H4 (cell line): ENCODE data around the gene COL27A1. TPM values are rescaled to one million over a fixed set of nuclear protein-coding genes. Genes with fewer than 3 reads are reported as not detected.

Source experiments
- DNase-seq: peaks from one replicate; pipeline ENCODE4 v3.0.0-alpha.2; 2015; ENCODE audit warnings: low spot score
- total RNA-seq: library from RNA; depleted of rRNA; stranded (reverse); fragments of >200 nt; shearing (Covaris generic); gene quantifications from 2 replicates; pipeline ENCODE4 v1.2.3, GENCODE V29; 2014

The COL27A1 gene
- total RNA-seq, 1 experiment from 2014 or later: 2.4 TPM

DNA sequence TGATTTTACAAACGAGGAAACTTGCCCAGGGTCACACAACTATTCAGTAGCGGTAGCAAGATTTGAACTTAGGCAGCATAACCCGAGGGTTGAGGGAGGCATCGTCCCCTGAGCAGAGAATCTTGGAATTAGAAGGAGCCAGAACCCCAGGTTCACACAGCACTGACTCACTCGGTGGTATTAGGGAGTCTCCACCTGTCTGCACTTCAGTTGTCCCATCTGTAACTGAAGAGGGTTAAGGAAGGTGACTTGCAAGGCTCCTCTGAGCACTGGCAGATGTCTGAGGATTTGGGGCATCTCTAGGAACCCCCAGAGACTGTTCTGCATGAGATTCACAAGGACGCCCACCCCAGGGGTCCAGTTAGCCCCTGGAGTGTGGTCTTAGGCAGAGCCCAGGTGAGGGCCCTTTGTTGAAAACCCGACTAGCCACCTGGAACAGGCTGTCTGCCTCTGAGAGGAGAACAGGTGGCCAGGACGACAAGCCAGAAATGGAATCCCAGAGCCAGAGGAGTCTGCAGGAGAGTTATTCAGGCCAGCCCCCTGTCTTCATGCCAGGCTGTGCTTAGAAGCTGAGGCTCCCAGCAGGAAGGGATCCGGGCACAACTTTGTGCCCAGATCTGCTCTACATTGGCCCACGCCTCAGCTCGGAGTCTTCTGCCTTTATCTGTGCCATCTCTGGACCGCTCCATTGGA lies 117.5 kb downstream of the COL27A1 start:
- no peak for DNase-seq

DNA sequence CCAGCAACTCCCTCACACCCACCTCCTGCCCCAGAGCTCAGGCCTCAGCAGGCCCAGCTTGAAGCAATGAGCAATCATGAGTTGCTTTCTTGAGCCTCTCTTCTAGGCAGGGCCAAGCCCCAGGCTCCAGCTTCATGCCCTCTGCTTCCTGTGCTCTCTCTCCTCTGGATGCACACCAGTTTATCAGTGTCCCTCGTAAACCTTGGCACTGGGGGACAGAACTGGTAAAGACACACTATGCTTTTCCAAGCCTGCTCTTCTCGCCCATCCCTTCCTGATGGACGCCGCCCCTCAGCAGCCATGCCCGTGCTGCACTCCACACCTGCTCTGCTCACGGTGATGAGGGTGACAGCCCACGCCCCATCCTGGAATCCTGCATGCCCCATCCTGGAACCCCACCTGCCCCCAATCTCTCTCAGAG lies 118.1 kb downstream of the COL27A1 start:
- no peak for DNase-seq

DNA sequence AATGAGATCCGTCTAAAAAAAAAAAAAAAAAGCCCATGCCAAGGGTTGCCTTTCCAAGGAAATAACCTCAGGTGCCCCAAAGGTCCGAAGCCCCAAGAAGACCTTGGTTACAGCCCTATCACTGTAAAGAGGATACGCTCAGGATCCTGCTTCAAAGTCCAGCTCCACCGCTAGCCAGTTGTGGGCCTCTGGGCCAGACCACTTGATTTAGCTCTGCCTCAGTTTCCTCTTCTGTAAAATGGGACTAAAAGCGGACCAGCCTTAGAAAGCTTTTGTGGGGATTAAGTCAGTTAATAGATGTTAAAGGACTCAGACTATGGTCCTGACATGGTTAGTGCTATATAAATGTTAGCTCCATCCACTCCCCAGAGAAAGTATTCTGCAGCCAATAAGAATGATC lies 118.9 kb downstream of the COL27A1 start:
- no peak for DNase-seq

DNA sequence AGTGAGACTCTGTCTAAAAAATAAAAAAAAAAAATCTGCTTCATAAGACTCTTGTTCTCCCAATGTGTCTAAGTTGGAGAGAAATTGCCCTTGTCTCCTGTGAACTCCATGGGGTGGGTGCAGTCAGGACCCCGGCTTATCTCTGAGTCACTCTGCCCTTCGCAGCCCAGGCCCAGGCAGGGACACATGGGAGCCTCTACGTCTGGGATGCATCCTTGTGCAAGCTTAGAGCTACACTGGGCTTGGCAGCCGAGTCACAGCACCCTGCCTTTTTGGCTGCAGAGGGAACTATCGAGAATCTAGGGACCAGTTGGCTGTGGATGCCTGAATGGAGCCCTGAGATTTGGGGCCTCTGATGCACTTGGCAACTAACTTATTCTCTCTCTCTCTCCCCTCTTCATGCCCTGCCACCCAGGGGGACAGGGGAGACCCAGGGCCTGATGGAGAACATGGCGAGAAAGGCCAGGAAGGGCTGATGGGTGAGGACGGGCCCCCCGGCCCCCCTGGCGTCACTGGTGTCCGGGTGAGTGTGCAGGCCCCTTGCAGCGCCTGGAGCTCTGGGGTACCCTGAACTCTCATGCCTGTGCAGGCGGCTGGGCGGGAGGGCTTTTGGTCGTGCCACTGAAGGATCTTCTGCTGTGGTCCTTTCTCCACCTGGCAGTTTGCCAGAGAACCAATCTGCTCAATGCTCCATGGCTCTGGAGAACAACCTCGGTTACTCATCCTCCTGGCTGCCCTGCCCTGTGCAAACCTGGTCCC lies 120.1 kb downstream of the COL27A1 start:
- DNase-seq: no peak

DNA sequence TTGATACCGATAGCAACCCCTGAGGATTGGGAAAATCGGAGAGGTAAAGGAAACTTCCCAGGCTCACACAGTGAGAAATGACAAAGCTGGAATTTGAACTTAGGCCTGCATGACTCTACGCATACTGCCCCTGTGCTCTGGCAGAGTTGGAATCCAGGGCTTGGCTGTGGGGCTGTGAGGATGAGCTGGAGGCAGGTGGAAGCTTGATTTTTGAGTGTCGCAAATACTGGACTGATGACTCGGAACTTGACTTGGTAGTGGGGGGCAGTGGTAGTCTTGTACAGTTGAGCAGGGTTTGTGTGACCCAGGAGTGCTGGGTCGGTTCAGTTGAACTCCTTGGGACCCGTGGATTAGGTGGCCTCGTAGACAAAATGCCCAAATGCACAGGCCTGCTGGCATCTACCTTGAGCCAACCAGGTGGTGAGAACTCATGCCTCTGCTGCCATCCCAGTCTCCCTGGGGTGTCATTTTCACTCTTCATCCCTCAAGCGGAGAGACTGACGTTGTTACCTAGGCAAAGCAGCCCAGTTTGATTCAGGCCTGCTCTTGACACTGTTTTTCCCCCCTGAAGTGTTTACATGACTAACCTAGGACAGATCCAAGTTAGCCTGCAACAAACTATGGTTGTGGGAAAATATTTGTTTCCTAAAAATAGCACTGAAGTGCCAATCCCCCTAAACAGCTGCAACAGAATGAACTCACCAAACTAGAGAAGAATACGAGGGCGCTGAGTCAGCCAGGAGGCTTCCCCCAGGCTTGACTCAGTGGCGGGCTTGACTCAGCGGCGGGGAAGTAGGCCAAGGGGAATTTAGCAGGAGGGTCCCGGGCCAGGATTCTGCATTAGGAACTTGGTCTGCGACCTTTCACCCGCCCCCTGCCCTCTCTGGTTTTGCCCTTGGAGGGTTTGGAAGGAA lies 121.8 kb downstream of the COL27A1 start:
- peak; percentile 73 for DNase-seq

DNA sequence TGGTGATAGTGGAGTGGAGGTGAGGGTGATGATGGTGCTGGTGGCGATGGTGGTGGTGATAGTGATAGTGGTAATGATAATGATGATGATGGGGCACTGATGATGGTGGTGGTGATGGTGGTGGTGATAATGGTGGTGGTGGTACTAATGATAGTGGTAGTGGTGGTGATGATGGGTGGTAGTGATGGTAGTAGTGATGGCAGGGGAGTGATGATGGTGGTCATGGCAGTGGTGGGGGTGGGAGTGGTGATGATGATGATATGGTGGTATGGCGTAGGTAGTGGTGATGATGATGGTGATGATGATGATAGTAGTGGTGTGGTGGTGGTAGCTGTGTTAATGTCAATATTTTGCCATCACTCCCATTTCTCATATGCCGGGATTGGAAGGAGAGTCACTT lies 123.0 kb downstream of the COL27A1 start:
- no peak for DNase-seq

DNA sequence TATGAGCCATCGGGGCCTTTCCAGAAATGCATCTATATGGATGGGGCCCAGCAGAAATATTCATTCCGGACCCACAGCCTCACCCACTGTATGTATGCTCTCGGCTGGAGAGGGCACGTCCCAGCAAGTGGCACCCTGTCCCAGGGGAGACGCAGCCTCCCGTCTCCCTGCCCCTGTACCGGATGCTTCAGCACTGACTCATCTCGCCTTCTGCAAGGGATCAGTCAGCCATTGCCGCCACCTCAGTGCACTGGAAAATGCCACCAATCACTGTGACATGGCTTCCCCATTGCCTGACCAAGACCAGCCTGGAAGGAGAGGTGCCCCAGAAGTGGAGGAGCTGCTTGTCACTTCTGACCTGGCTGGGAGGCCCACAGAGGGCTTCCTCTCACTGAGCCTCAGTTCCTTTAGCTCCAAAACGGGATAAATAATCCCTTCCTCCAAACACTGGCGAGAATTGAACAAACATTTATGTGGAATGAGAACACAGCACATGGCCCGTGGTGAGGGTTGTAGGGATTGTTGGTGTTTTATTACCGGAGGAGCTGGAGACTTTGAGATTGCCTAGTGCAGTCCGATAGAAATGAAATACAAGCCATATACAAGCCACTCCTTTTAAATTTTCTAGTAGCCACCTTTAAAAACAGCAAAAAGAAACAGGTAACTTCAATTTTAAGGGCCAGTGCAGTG lies 123.7 kb downstream of the COL27A1 start:
- peak; percentile 76 for DNase-seq

DNA sequence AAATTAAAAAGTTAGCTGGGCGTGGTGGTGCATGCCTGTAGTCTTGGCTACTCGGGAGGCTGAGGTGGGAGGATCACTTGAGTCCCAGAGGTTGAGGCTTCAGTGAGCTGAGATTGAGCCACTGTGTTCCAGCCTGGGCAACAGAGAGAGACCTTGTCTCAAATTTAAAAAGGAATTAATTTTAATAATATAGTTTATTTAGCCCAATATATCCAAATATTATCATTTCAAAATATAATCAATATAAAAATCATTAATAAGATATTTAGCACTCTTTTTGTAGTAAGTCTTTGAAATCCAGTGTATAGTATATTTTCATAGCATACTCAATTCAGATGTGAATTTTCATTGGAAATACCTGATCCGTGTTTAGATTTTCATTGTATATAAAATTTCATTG lies 124.4 kb downstream of the COL27A1 start:
- DNase-seq: no peak

DNA sequence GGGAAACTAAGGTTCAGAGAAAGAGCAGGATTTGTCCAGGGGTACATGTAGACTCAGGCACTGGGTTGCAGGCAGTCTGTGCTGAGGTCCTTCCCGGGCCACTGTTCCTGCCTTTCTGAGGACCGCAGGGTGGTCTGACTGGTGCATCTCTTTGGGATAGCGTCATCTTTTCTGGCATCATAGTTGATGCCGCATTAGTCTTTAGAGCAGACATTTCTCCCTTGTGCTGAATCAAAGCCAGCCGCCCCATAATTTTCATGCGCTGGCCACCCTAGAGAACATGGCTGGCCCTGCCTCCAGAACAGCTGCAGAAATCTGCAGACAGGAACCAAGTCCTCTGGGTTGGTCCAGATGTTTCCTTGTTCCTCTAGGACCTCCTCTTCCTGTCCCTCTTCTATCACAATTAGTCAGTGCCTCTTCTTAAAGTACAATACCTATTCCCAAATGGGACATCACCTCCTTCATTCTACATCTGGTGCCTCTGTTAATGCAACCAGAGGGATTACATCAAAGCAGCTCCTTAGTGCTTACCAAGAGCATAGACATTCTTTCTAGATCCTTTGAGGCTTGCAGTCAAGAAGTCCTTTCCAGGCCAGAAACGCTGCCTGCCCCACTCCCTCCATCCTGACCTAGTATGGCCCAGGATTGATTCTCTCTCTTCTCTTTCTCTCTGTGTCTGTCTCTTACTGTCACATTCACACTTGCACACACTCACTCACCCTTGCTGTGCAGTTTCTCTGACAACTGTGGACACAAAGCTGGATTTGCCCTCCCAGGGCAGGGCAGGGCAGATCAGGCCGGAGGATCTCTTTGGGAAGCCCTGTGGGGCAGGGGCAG lies 125.5 kb downstream of the COL27A1 start:
- no peak for DNase-seq

DNA sequence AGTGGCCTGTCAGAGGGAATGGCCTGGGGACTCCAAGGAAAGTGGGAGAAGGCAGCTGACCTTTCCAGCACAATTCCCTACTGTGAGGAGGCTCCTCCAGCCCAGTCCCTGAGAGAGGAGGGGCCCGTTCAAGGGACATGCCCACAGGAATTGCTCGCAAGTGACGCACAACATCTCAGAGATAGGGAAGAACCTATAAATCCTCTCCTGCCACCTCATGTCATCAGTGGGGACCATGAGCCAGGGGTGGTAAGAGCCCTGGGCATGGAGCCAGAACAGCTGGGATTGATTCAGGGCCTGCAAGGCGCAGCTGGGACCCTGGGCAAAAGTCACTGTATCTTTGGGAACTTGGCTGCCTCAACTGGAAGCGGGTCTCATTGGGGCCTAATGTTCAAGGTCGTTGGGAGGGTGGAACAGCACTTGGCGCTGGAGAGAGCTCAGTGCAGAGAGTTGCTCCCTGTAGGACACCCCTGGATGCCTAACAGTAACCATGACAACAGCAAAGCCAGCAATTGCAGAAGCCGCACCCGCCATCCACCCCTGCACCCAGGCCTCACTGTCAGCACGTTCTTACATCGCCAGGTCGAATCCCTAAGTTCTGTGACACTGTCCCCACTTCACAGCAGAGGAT lies 126.3 kb downstream of the COL27A1 start:
- DNase-seq: peak; percentile 54

DNA sequence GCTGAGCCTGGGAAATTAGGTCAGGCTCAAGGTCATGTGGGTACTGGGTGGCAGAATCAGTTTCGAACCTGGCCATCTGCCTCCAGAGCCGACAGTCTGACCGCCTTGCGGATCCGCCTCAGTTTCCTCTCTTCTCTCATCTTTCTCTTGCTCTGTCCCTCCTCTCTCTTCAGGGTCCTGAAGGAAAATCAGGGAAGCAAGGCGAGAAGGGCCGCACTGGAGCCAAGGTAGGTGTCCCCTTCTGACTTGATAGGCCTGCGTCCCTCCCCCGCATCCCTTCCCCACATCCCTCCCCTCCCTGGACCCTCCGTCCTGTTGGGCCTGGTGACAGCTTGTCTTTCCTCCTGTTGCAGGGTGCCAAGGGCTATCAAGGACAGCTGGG lies 126.8 kb downstream of the COL27A1 start:
- DNase-seq: no peak

DNA sequence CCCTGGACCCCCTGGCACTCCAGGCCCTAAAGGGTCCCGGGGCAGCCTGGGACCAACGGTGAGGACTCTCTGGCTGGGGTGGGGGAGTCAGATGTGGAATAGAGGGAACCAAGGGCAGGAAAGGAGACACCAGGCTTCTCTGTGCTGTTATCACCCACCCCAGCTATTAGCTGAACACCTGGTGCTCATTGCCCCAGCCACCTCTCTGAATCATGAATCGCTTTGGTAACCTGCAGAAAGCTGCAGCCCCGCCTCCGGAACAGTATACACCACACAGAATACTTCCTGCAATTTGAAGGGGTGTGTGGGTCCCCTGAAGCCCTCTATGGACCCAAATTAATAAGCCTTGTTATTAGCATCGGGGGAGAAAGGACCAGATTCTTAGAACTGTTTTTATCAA lies 127.2 kb downstream of the COL27A1 start:
- no peak for DNase-seq

DNA sequence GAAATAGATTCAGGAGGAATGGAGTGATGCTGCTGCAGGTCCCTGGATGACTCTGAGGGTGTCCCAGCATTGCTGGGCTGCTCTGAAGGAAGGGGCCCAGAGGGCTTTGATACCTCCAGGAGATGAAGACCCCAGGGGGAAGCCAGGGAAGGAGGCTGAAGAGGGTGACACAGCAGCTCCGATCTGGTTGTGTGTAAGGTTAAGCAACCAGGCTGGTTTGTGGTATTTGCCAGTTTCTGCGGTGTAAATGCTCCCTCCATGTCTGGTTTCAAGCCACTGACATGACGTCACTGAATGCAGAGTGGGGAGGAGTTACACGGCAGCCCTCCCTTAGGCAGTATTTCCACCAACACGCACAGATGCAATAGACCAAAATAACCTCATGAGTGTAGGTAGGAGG lies 127.6 kb downstream of the COL27A1 start:
- peak; percentile 94 for DNase-seq

DNA sequence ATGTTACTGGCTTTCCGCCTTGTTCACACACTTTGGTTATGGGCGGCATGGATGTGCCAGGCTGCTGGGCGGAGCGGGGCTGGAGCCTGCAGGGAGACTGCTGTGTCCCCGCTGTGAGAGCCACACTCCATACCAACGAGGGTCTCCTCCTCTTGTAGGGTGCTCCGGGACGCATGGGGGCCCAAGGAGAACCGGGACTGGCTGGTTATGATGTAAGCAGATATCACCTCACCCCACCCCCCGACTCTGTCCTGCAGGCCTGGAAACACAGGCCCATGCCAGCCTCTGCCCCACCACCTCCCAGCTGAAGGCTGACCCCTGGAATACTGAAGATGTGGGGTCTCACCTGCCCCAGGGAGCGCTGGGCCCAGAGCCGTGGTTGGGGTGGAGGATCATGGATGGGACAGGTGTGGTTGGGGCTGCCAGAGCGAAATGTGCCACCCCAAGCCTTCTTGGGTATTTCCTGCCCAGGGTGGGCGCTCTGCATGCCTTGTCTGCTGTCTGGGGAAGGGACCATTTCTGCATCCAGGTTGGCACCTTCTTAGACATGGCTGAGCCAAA lies 128.3 kb downstream of the COL27A1 start:
- no peak for DNase-seq

DNA sequence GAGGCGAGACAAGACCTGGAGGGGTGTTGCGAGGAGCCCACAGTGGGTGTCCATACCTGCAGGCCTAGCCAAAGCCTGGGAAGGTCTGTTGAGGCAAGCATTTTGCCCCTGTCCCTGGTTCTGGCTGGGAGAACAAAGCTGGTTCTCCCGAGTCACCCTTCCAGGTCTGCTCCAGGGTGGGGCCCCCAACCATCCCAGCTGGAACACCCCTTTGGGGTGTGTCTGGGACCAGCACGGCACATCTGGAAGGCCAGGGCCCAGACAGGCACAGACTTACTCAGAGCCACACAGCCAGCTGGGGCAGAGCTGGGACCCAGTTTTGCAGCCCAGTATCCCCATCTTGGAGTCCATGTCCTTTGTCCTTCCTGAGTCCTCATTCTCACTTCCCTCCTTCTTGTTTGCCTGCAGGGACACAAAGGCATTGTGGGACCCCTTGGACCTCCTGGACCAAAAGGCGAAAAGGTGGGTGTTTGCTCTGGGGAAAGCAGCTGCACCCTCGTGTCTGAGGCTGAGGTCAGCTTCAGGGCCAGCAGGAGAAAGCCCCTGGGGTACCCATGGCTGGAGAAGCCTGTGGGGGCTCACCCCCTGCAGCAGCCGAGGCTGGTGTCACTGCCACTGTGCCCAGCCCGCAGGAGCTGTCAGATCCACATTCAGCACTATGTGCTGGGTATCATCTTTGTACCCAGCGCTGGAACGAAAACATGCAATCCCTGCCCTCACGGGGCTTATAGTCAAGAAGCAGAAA lies 129.2 kb downstream of the COL27A1 start:
- DNase-seq: no peak

DNA sequence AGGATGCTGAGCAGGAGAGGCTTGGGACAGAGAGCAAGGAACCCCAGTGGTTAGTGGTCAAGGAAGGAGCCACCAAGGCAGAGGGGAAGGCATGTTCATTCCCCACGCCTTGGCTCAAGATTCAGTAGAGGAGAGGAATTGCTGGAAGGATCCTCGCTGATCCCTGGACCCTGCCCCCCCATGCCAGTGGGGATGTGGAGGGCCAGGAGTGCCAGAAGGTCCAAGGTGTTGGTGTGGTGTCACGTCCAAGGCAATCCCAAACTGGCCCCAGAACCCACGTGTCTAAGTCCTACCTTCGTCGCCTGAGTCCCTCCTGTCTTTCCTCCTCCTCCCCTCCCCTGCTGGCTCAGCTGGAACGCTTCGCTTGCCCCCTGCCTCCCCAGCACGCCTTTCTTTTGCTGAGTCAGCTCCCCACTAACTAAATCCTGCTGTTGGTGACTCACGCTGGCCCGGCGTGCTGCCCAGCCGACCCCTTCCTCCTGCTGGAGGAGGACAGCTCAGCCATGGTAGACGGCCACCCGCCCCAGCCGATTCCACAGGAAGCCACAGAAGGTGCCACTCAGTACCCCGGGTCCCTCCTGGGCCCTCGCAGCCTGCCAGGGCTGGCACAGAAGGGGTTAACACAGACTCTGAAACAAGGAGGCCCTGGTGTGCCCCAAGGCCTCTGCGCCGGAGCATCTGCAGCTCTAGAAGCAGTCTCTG lies 130.0 kb downstream of the COL27A1 start:
- peak; percentile 93 for DNase-seq

DNA sequence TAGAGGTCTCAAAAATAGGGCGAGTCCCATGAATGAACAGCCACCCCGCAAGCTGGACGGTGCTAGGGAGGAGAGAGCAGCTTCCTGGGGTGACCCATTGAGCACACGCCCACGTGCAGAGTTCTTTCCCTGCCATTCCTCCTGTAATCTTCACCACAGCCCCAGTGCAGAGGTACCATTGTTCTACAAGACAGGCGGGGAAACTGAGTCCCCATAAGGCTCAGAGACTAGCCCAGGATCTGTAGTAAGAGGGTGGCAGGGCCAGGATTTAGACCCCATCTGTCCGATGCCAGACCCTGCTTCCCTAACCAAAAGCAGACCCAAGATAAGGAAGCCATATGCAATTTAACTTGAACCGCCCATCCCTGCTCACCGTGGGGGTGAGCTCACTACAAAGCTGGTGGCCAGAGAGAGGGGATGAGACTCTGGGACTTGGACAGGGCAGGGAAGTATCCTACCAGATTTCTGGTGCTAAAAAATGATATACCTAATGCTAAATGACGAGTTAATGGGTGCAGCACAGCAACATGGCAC lies 130.9 kb downstream of the COL27A1 start:
- no peak for DNase-seq

DNA sequence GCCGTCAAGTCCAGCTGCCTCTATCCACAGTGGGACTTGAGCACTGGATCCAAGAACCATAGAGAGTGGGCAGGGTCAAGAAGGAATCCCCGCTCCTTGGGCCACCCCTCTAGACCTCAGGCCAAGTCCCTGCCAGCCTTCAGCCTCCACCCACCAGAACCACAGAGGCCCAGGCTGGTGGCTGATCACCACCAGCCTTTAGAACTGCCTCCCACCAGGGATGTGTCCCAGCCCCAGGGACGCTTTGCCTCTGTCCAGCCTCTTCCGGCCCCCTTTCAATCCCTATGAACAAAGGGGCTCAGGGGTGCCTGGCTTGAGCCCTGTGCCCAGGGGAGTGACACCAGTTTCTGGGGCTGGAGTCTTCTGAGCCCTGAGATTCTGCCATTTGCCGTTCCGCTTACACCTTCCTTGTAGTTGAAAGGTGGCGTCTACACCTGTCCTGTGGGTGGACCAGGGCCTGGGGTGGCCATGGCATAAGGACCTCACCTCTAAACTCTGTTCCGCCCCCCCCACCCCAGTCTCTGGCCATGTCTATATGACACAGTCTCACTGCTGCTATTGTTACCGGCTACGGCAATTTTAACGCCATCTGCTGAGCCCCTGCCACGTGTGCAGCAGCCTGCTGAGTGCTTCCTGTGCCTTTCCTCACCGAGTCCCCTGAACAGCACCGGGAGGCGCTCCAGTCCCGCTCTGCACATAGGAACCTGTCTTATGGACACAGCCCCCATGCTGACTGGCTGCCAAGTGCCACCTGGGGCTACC lies 131.8 kb downstream of the COL27A1 start:
- no peak for DNase-seq
